Midbrain (tissue), 1 donor: ENCODE data around the gene ORC5.
A peak's percentile ranks its signal among the peaks of the same experiment; 100 is the strongest.

Source experiments
- DNase-seq: peaks from one replicate; lab custom pipeline; 2025; lab: John Stamatoyannopoulos, UW

The ORC5 gene

DNA sequence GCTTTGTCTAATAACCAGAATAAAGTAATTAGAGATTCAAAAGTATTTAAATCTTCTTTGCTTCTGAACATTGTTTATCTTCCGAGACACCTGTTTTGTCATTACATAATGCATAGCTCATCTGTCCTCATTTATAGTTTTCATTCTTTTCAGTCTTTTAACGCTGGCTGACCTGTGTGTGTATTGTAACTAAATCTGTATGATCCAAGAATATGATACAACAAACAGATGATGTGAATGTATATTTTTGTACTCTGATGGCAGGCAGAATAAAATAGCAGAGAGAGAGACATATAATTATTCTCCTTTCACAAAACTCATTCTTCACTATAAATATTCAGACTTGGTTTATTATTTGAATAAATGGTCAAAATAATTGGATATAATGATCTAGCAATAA is 80.6 kb downstream of the ORC5 start:
- DNase-seq = no peak

DNA sequence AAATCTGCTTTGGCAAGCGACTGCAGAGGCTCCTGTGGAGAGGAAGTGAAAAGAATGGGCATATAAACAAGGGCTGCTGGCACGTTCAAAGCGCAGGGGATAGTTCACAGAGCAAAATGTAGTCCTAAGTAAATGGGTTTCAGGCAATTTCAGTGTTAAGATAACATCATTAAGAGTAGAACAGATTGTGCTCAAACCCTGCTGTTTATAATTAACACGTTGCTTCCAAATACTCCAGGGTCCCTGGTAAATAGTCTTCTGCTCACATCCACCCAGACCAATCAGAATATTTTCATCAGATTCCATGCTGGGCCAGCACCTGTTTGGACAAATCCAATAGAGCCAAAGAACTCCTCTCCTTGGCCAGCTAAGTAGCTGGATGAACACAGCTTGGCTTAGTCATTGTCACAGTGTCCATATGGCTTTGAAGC is 81.4 kb downstream of the ORC5 start:
- no peak for DNase-seq

DNA sequence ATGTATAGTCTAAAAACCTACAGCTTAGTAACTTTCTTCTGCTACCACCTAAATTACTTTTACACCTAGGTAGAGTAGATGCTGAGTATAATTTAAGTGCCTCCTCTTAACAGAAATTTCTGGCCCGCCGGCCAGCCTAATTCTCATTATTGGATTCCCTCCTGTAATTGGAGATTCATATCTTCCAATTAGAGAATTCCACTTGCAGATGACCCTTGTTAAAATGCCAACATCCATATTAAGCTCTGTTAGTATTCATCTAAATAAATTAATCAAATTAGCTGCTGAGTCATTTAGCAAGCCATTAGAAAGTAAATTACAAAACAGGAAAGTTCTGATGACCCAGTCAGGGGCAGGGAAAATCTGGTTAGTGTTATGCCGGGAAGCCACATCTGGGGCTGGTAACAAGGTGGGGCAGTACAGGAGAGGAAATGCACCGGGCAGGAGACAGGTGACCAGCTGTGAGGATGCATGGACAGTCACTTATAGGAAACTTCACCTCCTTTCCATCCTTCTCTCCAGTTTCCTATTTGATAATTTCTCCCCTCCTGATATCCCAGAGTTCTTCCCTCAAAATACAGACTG is 82.8 kb downstream of the ORC5 start:
- no peak for DNase-seq

DNA sequence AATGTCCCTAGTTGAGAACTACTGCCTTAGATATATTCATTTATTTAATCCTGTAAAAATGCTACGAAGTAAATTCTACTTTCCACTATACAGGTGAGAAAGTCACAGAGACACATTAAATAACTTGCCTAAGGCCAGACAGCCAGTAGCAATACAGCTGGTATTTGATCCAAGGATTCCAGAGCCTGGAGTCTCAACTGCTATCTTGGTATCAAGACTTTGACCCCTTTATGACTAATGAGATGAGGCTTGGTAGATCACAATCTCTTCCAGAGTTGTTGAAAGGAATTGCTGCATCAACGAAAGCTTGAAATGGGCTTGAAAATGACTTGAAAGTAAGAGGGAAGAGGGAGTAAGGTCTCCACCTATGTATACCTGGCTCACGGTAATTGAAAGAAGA is 83.3 kb downstream of the ORC5 start:
- no peak for DNase-seq

DNA sequence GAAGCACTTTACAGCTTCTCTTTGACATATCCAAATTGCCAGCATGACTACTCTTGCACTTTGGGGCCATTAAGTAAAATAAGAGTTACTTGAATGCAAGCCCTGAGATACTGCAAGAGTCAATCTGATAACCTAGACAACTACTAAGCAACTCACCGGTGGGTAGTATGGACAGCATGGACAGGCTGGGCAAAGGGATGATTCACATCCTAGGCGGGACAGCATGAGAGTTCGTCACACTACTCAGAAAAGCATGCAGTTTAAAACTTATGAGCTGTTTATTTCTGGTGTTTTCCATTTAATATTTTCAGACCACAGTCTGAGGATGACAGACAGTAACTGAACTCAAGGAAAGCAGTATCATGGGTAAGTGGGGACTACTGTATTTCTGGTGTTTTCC is 84.0 kb downstream of the ORC5 start:
- no peak for DNase-seq

DNA sequence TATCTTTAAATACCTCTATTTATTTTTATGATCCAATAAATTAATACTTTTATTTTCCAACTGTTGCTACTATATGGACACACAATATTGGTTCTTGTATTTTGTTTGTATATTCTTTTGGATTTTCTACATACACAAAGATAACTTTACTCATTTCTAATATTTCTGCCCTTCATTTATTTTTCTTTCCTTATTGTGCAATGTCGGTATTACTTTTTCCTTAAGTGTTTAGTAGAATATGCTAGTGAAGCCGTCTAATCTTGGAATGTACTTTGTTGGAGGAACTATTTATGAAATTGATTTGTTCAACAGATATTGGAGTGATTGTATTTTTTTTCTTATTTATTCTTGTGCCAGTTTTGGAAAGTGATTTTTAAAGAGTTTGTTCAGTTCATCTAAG is 94.0 kb downstream of the ORC5 start:
- no peak for DNase-seq

DNA sequence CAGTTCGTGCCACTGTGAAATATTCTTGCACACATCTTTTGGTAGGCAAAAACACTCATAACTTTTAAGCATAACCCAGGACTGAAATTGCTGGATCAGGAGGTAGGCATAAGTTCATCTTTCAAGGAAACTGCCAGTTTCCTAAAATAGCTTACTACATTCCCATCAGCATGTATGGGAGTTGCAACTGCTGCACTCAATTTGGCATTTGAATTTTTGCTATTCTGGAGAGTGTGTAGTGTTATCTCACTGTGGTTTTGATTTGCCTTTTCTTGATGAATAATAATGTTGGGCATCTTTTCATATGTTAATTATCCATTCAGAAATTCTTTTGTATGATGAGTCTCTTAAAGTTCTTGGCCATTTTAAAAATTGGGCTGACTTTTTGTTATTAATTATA is 95.2 kb downstream of the ORC5 start:
- DNase-seq = no peak

DNA sequence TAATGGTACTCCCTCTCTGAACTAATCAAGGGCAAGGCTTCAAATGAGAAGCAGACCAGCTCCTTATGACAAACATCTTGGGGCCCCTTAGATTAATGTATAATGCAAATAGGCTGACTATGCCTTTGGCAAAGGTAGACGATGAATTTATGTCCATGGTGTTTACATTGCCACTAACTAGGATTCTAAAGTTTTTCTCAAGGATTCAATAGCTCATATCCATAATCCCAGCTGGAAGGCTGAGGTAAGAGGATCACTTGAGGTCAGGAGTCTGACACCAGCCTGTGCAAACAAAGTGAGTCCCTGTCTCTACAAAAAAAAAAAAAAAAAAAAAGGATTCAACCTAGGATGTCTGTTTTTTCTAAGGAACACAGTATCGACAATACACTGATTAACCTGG is 96.5 kb downstream of the ORC5 start:
- no peak for DNase-seq

DNA sequence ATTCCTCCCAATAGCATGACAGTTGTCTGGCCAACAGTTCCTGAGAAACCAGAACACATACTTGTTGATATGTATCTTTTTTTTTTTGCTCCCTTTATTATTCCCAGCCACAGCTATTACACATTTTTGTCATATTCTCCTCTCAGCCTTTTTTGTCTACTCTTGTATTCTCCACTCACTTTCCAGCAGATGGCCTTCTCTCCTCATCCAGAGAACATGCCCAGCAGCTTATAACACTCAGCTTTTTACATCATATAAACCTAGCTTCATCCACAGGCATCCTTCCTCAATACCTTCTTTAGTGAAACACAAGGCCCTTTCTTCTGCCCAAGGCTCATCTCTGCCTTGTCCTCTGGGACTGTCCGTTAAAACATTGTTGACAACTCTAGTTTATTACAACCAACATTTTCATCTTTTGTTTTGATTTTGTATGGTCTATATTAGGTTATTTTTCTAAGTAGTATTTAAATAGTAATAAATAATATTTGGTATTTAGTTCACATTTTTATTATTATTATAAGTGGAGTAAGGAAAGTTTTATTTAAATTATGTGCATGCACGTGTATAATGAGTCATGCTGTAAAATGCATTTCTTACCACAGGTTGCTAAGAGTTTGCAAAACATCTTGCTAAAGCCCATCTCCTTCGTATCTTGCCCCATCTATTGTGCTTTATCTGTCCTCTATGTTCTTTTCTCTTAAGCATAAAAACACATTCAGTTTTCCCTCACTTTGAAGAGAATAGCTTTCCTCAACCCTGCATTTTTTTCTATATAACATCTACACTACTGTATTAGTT is 101.5 kb downstream of the ORC5 start:
- no peak for DNase-seq

DNA sequence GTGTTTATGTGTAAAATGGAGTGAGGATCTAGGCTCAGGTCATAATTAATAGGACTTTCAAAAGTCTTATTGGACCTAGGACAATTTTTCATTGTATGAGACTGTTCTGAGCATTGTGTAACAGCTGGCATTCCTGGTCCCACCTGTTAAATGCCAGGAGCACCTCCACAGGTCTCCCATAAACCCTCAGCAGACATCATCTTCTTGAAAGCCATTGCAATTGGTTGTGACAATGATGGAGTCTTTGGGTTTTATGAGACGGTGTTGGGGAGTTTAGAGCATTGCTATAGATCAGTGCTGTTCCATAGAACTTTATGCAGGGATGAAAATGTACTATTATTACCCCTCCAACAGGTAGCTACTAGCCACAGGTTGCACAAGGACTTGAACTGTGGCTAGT is 108.9 kb downstream of the ORC5 start:
- no peak for DNase-seq

DNA sequence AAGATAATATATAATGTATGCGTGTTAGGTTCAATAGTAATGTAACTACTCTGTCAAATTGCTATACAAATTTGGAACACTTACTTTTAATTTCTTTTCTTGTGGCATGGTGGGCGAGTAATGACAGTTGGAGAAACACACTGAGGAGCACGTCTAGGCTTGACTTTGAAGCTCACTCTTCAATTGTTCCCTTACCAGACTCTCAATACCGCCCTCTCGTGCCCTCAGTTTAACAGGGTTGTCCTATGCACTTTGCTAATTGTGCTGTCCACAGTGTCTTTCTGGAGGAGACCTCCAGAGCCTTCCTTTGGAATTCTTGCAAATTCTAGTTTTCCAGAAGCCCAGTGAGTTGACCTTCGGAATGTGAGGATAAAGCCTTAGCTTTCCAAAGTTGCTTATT is 111.1 kb downstream of the ORC5 start:
- no peak for DNase-seq

DNA sequence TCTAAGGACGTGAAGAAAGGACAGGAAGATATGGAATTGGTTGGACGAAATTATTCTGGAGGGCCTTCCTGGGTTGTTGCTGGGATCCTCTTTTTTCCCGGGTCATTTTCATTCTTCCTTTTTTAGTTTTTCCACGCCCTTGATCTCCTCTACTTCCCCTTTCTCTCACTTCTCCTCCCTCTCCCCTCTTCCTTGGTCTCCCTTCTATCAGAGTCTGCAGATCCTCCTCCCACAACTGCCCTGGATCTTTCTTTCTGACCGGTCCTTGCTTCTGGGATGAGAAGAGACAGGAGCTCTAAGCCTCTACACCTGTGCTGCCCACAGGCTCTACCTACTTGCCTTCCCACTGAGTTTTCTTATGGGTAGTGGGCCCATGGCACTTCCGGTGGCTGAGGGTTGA is 114.7 kb downstream of the ORC5 start:
- DNase-seq = no peak

DNA sequence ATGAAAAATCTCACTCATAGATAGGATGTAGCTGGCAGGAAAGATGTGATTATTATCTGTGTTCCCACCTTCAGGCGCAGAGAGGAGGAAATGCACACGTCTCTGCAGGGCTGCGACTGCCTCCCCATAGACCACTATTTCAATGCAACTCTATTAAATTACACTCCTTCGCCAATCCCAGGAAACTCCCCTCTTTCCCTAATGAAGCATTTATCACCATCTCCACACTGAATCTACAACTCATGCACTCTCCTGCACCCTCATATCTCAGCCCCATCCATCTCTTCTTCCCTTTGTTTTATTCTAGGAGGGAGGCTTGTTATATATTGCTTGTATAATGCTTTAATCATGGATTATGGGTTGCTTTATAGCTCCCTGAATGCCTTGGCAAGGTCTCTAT is 116.6 kb downstream of the ORC5 start:
- DNase-seq = no peak

DNA sequence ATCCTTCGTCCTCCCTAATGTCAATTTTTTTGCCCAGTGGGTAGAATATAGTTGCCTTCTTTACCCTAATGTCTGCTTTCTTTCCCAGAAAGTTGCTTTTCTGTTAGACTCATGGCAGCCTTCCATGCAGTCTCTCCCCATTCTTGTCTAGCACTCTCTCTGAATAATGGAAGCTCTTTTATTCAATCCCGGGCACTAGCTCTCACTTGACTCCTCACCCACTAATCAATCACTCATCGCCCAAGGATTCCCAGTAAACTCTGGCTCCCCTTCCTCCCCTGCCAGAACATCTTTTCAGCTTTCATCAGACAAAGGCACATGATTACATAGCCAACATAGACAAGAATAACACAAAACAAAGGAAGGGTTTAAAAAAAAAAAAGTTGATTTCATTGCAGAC is 118.2 kb downstream of the ORC5 start:
- peak; percentile 3 for DNase-seq

DNA sequence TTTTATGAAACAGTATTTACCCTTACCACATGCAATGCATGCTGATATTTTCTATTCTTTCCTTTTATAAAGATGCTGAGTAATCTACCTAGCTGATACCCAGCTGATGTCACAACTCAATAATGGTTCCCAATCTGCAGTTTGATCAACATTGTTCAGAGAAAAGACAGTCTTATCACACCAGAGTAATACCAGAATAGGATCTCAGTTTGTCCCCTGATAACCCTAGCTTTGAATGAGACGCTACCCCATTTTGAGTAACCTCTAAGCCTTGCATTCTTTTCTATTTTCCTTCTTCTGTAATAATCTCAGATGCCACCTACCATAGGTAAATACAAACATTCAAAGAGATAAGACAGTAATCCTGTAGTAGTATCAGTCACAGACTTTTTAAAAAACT is 118.8 kb downstream of the ORC5 start:
- no peak for DNase-seq
